D341Med (cell line): ENCODE data around the gene HSD3B7.

Experiments
- DNase-seq: peaks from one replicate; pipeline ENCODE4 v3.0.0; 2012; ENCODE audit warnings: low spot score

HSD3B7 gene

GRCh38 chr16:30983289-30983889 lies 1.6 kb upstream of the HSD3B7 start:
- DNase-seq = no peak

DNA sequence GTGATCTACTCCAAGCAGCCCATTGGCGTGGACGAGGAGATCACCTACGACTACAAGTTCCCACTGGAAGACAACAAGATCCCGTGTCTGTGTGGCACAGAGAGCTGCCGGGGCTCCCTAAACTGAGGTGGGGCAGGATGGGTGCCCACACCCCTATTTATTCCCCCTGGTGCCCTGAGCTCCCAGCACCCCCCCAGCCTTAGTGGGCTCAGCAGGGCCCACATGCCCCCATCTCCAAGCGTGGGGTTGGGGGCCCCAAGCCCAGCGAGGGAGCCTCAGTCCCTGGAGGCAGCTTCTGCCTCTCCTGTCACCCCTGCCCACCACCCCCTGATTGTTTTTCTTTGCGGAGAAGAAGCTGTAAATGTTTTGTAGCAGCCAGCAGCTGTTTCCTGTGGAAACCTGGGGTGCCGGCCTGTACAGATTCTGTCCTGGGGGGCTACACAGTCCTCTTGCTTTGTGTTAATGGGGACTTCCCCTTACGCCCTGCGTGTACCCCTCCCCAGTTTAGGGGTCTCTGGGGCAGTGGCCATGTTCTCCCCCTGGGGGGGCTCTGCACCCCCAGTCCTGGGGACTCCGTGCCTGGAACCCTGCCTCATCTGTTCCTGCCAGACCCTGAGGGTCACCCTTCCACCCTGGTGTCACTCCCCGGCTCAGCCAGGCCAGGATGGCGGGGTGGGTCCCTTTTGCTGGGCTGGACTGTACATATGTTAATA lies 953 bp upstream of the HSD3B7 start:
- DNase-seq = no peak

- peak; percentile 67 for DNase-seq
These were observed 558 bp downstream of the HSD3B7 start for GRCh38 chr16:30985401-30986128.

DNA sequence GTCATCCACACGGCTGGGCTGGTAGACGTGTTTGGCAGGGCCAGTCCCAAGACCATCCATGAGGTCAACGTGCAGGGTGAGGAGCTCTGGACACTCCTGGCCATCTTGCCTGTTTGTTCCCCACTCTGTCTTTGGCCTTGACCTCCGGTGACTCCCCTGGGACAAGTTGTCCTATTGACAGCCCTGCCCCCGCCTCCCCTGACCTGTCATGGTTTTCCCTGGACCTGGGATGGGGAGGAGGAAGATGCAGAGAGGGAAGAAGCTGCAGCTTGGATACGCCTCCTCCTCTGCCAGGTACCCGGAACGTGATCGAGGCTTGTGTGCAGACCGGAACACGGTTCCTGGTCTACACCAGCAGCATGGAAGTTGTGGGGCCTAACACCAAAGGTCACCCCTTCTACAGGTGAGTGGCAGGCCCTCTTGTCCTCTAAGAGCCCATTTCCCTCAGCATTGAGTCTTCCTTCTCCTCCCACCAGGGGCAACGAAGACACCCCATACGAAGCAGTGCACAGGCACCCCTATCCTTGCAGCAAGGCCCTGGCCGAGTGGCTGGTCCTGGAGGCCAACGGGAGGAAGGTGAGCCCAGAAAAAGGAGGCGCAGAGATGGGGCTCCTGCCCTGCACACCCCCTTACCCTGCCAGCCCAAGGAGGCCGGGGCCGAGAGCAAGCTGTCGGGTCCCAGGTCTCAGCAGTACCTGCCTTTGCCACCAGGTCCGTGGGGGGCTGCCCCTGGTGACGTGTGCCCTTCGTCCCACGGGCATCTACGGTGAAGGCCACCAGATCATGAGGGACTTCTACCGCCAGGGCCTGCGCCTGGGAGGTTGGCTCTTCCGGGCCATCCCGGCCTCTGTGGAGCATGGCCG lies 1.4 kb downstream of the HSD3B7 start:
- DNase-seq = no peak

DNA sequence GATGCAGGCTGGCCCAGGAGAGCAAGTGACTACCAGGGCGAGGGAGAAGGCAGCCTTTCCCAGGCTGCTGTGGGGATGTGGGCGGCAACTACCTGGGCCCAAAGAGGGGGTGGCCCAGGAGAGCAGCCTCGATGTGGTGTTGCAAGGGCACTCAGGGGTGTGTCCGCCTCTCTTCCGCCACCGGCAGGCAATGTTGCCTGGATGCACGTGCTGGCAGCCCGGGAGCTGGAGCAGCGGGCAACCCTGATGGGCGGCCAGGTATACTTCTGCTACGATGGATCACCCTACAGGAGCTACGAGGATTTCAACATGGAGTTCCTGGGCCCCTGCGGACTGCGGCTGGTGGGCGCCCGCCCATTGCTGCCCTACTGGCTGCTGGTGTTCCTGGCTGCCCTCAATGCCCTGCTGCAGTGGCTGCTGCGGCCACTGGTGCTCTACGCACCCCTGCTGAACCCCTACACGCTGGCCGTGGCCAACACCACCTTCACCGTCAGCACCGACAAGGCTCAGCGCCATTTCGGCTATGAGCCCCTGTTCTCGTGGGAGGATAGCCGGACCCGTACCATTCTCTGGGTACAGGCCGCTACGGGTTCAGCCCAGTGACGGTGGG lies 2.7 kb downstream of the HSD3B7 start:
- DNase-seq = no peak

GRCh38 chr16:30989469-30990047 lies 4.6 kb downstream of the HSD3B7 start:
- DNase-seq = no peak

- no peak for DNase-seq
These were observed 5.1 kb downstream of the HSD3B7 start for GRCh38 chr16:30990105-30990504.

GRCh38 chr16:30991052-30991451 lies 6.0 kb downstream of the HSD3B7 start:
- no peak for DNase-seq

DNA sequence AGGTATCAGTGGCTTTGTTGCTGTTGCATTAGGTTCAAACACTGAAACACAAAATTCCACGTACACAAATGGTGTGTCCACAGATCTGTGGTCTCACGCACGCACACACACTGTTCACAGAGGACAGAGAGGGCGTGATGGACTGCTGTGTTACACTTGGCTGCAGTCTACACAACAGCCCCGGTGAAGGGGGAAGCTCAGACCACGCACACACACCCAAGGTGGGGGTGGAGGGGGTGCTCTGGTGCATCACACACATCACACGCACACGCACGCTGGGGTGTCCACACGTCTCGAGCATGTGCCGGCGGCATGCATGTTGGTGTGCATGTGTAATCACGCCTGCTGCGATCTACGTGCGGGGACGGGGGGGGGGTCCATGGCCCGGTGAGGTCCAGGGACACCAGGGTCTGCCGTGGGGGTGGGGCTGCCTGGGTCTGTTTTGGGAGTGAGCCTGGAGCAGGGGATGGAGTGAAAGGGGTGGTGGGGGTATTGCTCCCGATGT lies 7.3 kb downstream of the HSD3B7 start:
- no peak for DNase-seq

GRCh38 chr16:30992931-30993816 lies 8.2 kb downstream of the HSD3B7 start:
- DNase-seq = no peak

DNA sequence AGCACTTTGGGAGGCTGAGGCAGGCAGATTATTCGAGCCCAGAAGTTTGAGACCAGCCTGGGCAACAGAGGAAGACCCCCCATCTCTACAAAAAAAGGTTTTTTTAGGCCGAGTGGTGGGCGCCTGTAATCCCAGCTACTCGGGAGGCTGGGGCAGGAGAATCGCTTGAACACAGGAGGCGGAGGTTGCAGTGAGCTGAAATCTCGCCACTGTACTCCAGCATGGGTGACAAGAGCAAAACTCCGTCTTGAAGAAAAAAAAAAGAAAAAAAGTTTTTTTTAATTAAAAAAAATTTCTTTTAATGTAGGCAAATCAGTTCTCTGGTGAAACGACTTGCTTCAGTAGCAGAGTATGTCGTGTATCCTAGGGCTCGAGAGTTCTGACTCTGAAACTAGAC lies 10.9 kb downstream of the HSD3B7 start:
- no peak for DNase-seq

- DNase-seq = no peak
These were observed 11.4 kb downstream of the HSD3B7 start for GRCh38 chr16:30996324-30996984.

GRCh38 chr16:30996985-30997724 lies 12.1 kb downstream of the HSD3B7 start:
- DNase-seq = no peak

GRCh38 chr16:30997725-30998711 lies 13.0 kb downstream of the HSD3B7 start:
- DNase-seq = no peak

- DNase-seq = no peak
These were observed 14.1 kb downstream of the HSD3B7 start for GRCh38 chr16:30998852-30999761.

- no peak for DNase-seq
These were observed 15.8 kb downstream of the HSD3B7 start for GRCh38 chr16:31000671-31001382.
